HG03520 (cell line): ENCODE results near the gene PLIN5.

Experiments used
- ATAC-seq: cut with Tn5 transposase; IDR thresholded peaks from one replicate; pipeline ENCODE4 v1.9.1; 2021; ENCODE audit warnings: mild to moderate bottlenecking, moderate library complexity; ENCODE audit not compliant: unreplicated experiment

PLIN5 gene

DNA sequence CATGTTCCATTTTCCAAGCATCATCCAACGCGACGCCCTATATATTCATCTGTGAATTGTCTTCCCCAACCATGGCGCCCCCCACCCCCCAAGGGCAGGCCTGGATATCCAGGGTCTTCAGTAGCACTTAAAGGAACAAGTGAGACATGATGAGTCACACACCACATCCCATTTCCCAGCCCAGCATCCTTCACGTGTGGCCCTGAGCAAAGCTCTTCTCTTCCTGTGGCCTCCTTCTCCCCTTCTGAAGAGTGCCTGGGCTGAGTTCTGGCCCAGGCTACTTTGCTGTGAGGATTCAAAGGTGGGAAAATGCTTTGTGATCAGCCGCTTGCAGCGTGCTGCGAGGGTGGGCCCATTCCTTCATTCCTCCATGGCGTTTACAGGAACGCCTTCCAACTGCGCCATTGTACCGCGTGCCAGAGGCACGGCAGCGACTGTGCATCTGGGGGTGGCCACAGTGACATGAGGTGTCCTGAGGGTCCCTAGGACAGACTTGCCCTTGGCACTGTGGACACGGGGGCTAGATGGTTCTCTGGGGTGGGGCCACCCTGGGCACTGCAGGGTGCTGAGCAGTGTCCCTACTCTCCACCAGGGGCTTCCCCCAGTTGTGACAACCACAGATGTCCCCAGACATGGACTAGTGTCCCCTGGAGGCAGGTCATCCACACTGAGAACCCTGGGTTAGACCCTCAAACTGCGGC, 28.4 kb downstream of the PLIN5 start:
- ATAC-seq: no peak

DNA sequence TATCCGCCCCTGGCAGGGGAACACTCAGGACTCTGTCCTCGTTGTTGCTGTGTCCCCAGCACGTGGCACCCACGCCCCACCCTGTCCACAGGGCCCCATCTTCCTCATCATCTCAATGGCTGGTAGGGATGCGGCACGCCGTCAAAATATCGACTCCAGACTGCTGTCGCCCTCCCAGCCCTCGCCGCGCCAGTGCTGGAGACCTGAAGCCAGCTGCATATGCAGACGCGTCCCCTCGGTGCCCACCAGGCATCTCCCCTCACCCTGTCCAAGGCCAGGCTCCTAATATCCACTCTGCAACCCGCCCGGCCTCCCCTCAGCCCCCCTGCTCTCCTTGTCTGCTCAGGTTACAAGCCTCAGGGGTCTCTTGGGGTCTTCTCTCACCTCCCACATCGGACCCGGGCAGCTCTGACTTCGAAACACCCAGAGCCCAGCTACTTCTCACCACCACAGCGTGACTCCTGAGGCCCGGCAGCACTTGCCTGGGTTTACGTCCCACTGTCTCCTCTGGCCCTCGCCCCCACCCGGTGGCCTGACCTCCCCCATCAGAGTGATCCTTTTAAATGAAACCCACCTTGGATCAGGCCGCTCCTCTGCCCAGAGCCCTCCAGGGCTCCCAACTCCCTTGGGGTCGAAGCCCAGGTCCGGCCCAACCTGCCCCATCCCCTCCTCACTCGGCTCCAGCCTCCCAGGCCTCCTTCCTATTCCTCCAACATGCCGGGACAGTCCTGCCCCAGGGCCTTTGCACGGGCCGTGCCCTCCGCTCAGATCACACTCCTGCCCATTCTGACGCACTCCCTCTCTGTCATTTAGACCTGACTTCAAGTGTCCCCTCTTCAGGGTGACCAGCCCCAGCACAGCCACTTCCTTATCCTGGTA, 29.2 kb downstream of the PLIN5 start:
- ATAC-seq: no peak

DNA sequence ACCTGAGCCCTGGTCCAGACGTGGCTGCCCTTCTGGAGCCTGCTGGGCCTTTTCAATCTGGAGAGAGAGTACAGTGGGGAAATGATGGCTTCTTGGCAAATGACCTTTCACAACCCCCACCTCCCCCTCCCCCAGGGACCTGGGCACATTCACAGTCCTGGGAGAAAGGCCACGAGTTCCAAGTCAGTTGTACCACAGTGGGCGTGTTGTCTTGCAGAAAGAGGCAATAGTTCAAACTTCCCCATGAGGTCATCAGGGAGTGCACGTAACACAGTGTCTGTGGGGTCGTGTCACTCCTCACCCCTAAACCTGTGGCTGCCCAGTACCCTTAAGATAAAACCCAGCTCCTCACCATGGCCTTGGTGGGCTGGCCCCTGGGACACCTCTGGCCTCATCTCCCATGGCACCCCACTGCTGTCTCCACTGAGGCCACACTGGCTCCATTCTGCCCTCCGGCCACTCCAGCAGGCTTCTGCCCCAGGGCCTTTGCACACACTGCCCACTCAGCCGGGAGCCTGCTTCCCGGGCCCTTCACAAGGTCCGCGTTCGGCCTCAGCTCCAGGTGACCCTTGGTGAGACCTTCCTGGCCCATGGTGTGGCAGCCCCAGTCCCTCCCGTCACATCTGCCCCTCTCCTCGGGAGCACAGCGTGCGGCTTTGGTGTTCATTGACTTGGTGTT, 30.0 kb downstream of the PLIN5 start:
- ATAC-seq: no peak

DNA sequence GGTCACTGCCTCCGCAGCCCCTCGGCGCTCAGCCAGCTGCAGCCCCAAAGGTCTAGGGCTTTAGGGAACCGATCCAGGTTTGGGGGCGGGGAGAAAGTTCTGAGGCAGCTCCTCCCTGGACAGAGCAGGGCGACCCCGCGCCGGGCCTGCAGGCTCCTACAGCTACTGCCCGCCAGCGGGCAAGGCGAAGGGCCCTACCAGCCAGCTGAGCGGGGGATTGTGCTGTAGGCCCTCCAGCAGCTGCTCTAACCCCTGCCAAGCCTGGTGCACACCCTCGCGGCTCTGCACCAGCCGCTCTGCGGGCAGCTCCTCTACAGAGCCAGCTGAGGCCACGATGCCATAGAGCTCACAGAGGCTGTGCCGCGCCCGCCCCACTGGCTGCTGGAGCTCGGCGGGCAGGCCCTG, 30.7 kb downstream of the PLIN5 start:
- ATAC-seq: no peak

DNA sequence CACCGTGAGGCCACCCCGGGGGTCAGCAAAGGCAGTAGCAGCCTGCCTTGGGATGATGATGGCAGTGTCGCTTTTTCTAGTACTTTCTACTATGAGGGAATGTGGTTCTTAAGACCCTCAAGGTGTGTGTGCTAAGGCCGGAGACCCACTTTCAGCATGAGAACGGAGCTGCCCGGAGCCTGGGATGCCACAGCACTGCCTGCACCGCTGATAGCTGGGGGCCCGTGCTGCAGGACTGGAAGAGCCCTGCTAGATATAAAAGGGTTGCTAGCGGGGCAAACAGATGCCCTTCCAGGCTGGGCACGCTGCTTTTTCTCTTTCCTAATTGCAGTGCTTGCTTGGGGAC, 31.2 kb downstream of the PLIN5 start:
- ATAC-seq: no peak

DNA sequence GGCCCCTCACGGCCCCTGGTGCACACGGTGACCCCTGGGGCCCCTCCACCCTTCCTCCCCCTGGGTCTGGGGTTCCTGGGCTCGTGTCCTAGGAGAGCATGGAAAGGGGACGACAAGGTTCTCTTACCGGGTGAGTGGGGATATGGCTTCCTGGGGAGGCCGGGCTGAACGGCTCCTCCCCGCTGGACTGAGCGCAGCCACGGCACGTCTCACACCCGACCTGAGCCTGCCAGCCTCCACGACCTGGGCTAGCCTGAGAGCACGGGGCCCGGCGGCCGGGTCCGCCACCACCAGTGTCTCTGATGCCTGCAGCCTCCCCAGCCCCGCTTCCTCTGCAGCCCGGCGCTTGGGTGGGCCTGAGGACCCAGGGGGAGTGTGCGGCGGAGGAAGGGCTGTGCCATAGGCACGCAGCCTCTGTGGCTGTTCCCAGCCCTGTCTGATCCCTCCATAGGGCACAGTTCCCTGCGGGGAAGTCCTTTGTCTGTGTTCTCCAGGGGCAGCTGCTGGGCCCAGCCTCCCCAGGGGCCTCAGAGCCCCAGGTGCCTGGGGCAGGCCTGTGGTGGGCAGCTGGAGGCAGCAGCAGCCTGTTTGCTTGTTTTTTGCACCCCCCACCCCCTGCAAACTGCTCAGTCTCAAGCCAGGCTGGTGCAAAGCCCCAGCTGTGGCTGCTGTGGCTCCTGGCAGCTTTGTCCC, 31.7 kb downstream of the PLIN5 start:
- ATAC-seq: no peak

DNA sequence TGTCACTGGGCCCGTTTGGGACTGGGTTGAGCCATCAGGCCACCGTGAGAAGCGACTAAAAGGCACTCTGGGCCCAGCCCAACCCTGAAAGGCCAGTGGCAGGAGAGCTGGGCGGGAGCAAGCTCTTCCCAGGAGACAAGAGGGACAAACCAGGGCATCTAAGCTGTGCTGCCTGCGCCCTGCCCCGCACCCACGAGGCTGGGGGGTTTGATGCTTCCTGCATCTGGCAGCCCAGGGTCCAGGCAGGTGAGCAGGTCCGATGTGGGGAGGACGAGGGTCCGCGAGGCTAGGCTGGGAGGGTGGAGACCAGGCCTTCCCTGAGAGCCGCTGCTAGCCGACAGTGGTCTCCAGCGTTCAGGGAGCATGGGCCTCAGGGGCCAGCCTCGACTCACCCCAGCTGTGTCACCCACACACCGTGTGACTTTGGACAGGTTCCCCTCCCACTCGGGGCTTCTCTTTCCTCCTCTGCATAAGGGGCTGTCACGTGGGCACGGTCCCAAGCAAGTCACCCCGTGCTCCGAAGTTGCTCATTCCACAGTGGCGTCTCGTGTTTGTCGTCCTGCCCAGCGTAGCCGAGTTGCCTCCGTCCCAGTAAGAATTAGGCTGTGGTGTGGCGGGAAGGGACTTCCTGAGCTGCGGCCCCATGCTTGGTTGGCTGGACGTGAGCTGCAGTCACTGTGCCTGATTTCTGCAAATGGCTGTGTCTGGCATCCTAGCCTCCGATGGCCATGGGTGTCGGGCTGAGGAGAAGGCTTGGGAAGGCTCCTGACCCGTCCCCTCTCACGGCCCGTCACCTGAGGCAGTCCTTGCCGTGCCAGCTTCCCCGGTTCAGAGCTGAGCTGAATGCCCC, 32.5 kb downstream of the PLIN5 start:
- no peak for ATAC-seq

DNA sequence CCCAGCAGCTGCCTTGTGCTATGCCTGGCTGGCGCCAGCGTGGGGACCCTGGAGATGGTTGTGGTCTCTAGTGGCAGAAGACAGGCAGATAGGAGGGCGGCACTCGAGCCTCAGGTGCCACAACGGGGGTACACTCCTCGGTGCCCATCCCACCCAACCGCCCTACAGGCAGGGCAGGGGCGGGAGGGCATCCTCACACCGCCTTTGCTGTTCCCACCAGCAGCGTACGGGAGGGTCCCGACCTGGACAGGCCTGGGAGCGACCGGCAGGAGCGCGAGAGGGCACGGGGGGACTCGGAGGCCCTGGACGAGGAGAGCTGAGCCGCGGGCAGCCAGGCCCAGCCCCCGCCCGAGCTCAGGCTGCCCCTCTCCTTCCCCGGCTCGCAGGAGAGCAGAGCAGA, 33.3 kb downstream of the PLIN5 start:
- ATAC-seq: no peak

DNA sequence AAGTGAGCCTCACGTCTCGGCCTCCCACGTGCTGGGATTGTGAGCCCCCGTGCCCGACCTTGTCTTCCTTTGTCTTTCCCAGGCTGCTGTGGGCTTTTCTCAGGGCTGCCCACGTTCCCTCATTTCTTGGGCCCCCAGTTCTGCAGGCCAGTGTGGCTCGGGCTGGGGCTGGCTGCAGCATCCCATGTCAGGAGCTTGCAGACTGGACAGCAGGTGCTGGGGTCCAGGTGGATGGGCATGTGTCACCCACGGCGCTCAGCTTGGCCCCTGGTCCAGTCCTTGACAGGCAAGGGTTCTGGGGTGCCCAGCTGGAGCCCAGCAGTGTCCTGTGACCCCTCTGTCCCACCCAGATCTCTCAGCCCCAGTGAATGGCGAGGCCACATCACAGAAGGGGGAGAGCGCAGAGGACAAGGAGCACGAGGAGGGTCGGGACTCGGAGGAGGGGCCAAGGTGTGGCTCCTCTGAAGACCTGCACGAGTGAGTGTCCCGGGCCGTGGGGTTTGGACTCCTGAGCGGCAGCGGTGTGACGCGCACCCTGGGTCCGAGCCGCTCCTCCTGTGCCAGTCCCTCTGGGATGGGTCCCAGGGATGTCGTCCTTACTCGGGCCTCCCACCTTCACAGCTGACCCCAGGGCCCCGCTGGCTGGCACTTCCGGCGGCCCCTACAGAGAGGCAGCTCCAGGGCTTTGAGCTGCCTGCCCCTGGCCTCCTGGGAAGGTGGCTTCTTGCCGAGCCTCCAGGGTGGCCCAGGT, 34.0 kb downstream of the PLIN5 start:
- ATAC-seq: no peak

DNA sequence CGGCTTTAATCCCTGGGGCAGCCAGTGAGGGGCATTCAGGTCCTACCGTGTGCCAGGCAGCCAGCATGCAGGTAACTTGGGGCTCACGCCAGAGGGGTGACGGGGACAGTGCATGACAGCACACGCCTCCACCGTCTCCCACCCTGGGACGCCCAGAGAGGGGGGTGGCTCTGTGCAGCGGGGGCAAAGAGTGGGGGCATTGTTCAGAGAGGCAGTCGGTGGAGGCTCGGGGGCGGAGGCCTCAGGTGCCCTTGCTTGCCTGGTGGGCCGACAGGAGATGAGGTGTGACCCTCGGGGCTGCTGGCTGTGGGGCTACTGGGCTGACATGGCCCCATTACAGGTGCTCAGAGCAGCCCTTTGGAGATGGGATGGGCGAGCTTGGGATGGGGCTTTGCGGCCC, 35.2 kb downstream of the PLIN5 start:
- ATAC-seq: no peak

DNA sequence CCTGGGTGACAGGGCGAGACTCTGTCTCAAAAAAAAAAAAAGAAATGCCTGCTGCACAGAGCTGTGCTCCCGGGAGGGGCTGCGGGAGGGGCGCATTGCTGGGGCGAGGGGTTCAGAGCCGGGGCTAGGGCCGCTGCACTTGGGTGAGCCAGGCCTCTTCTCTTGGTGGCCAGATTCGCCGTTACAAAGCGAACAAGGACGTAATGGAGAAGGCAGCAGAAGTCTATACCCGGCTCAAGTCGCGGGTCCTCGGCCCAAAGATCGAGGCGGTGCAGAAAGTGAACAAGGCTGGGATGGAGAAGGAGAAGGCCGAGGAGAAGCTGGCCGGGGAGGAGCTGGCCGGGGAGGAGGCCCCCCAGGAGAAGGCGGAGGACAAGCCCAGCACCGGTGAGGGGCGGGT, 35.7 kb downstream of the PLIN5 start:
- no peak for ATAC-seq

DNA sequence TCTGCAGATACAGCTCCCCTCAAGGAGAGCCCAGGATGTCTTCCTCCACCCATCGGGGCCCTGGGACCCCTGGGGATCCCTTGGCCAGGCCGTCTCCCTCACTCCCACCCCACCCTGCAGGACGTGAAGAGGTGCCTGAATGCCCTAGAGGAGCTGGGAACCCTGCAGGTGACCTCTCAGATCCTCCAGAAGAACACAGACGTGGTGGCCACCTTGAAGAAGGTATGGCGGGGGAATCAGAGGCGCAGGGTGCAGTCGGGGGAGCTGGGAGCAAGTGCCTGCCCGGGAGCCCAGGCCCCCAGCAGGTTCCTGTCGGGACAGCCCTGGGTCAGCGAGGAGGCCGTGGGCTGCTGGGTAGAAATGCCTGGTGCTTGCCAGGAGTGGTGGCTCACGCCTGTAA, 36.3 kb downstream of the PLIN5 start:
- ATAC-seq: no peak

DNA sequence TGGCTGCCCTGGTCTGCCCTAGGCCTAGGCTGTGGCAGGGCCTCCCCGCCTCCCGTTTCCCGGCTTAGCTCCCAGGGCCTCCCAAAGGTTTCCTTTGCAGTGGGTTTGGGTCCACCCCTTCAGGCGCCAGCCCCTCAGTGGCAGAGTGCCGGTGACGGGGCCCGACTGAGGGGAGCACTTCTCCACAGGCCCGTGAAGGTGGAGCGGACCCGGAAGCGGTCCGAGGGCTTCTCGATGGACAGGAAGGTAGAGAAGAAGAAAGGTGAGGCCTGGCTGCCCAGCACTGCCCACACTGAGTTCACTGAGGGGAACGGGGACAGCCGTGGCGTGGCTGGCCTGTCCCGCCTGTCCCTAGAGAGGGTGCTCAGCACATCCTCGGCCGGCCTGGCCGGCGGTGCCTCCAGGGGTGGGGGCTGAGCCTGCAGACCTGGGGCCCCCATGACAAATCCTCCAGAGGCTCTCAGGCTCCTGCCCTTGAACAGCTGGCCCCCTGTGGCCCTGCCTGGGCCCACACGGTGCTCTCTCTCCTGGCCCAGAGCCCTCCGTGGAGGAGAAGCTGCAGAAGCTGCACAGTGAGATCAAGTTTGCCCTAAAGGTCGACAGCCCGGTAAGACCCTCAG, 37.1 kb downstream of the PLIN5 start:
- ATAC-seq: no peak

DNA sequence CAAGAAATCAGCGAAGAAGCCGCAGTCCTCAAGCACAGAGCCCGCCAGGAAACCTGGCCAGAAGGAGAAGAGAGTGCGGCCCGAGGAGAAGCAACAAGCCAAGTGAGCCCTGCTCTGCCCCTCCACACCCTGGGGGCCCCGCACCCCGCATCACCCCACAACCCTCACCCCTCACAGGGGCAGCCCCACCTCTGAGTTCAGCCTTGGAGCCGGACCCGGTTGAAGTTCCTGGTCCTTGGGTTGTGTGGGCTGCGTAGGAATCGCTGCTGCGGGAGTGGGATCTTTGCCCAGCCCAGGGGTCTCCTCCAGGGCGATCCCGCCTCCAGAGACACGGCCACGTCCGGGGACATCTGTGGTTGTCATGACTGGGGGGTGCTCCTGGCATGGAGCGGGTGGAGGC, 38.7 kb downstream of the PLIN5 start:
- no peak for ATAC-seq

DNA sequence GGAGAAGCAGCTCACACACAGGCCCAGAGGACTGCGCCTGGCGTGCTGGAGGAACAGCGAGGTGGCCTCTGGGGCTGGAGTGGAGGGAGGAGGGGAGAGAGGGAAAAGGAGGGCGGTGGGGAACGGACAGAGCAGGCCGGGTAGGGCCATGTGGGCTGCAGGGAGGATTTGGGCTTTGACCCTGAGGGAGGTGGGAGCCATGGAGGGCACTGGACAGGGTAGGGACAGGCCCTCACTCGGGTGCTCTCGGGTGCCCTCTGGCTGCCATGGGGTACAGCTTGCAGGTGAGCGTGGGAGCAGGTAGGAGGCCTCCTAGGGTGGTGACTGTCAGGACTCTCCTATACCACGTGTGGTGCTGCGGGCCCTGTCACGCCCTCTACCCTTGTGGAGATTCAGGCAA, 39.6 kb downstream of the PLIN5 start:
- no peak for ATAC-seq

DNA sequence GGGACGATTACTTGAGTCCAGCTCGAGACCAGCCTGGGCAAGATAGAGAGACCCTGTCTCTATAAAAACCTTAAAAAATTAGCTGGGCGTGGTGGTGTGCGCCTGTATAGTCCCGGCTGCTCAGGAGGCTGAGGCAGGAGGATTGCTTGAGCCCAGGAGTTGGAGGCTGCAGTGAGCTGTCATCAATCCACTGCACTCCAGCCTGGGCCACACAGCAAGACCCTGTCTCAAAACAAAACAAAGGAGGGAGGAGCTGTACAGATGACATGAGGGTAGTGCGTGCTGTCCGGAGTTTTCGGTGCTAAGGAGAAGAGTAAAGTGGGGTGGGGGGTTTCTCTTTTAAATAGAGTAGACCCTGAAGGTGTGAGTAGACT, 40.3 kb downstream of the PLIN5 start:
- ATAC-seq: no peak

DNA sequence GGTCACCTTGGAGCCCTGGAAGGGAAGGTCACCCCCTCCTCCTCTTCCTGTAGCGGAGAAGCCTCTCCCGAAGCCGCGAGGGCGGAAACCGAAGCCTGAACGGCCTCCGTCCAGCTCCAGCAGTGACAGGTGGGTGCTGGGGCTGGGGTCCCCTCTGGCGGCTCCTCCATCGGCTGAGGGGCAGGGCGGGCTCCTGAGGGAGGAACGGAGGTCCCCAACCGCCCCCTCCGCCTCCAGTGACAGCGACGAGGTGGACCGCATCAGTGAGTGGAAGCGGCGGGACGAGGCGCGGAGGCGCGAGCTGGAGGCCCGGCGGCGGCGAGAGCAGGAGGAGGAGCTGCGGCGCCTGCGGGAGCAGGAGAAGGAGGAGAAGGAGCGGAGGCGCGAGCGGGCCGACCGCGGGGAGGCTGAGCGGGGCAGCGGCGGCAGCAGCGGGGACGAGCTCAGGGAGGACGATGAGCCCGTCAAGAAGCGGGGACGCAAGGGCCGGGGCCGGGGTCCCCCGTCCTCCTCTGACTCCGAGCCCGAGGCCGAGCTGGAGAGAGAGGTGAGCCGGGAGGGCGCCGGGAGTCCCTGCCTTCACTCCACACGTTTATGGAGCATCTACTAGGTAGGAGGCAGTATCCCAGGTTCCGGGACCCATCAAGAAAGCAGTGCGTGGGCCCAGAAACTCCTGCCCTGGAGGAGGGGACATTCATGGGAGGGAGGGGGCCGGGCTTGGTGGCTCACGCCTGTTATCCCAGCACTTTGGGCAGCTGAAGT, 40.9 kb downstream of the PLIN5 start:
- ATAC-seq: no peak

DNA sequence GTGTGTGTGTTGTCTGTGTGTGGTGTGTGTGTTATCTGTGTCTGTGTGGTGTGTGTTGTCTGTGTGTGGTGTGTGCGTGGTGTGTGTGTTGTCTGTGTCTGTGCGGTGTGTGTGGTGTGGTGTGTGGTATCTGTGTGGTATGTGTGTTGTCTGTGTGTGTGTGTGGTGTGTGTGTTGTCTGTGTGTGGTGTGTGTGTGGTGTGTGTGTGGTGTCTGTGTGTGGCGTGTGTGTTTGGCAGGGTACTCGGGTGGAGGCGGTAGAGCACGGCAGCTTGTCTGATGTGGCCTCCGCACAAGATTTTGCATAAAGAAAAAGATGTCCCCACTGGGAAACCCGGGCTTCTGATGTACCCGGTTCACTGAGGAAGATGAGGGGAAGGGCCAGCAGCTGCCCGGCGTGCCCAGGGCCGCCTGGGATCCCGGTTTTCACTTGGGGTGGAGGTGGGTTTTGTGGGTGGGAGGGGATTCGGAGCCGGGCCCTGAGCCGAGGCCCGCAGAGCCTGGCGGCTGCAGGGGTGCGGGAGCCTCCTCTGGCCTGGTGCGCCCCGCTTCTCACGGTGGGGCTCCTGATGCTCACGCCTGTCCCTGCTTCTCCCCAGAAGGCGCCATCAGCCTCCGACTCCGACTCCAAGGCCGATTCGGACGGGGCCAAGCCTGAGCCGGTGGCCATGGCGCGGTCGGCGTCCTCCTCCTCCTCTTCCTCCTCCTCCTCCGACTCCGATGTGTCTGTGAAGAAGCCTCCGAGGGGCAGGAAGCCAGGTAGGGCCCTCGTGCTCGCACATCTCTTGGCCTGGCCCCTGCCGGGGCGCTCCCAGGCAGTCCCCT, 41.7 kb downstream of the PLIN5 start:
- ATAC-seq: no peak
